Heart left ventricle (tissue), 16 donors: ENCODE data around the gene FNBP1. TPM values are rescaled to one million over a fixed set of nuclear protein-coding genes. Genes with fewer than 3 reads are reported as not detected.
"Not testable (repeated sequence)": the region's sequence is repeated elsewhere in the genome, so short reads cannot be mapped to it uniquely, and the experiment has no call there.

ENCODE experiments used
- ATAC-seq, 4 donors: fragments of 200-7000 bp; cut with Tn5 transposase; one replicate each; pipeline ENCODE4 v1.9.1; 2020 to 2022; ENCODE audit warnings: moderate library complexity in 4 of 4, mild to moderate bottlenecking in 3 of 4, moderate number of reproducible peaks in 1 of 4
- DNase-seq, 5 donors: peaks; one replicate each; pipeline ENCODE4 v3.0.0-alpha.2; 2020
- H3K27ac ChIP-seq, 12 donors: fragments of 200-600 bp; sonication (generic) in 4 of 12; one replicate each; pipeline versions ENCODE4 v1.5.0 to v1.8.0; 2016 to 2022; ENCODE audit warnings: mild to moderate bottlenecking in 2 of 12
- H3K27me3 ChIP-seq, 9 donors: fragments of 200-600 bp; sonication (generic) in 2 of 9; one replicate each; pipeline versions ENCODE4 v1.5.1 to v1.8.0; 2016 to 2022; ENCODE audit warnings: mild to moderate bottlenecking in 3 of 9
- H3K36me3 ChIP-seq, 9 donors: fragments of 200-600 bp; sonication (generic) in 2 of 9; one replicate each; pipeline versions ENCODE4 v1.5.0 to v1.8.0; 2018 to 2022; ENCODE audit warnings: mild to moderate bottlenecking in 2 of 9
- H3K4me1 ChIP-seq, 12 donors: fragments of 200-600 bp; sonication (generic) in 4 of 12; one replicate each; pipeline versions ENCODE4 v1.5.0 to v1.8.0; 2016 to 2022; ENCODE audit warnings: mild to moderate bottlenecking in 3 of 12
- H3K4me3 ChIP-seq, 12 donors: fragments of 200-600 bp; sonication (generic) in 4 of 12; one replicate each; pipeline versions ENCODE4 v1.5.0 to v1.8.0; 2017 to 2022; ENCODE audit warnings: mild to moderate bottlenecking in 9 of 12, moderate library complexity in 4 of 12
- H3K9me3 ChIP-seq, 12 donors: fragments of 200-600 bp; sonication (generic) in 4 of 12; one replicate each; pipeline versions ENCODE4 v1.5.0 to v1.8.0; 2016 to 2022; ENCODE audit warnings: mild to moderate bottlenecking in 1 of 12
- CTCF ChIP-seq, 12 donors: fragments of 200-600 bp; sonication (generic) in 4 of 12; IDR thresholded peaks; one replicate each; pipeline versions ENCODE4 v1.5.0 to v1.8.0; 2018 to 2022; ENCODE audit warnings: antibody characterized with exemption in 12 of 12, mild to moderate bottlenecking in 5 of 12
- POLR2A ChIP-seq, 2 donors: fragments of 450-650 bp; IDR thresholded peaks; one replicate each; pipeline ENCODE4 v1.6.1; 2017; ENCODE audit warnings: antibody characterized with exemption in 2 of 2, mild to moderate bottlenecking in 2 of 2, moderate library complexity in 2 of 2
- WGBS, 4 donors: extraction: QIAGEN DNeasy Blood & Tissue Kit in 2 of 4; methylation state at CpG; one replicate each; pipeline versions ENCODE4 v1.1.5 to v1.1.7; 2013 to 2018; 5-methylcytosine and 5-hydroxymethylcytosine counted together
- intact Hi-C, 10 donors: fragments of 100-400 bp; cut with DNase I; formaldehyde crosslinking; loops; one replicate each; pipeline versions ENCODE4 v1.11.1 to v1.14.2; 2022
- polyA plus RNA-seq, 2 donors: library from polyadenylated mRNA; stranded (reverse); fragments of 200-250 nt; gene quantifications; one replicate each; pipeline ENCODE4 v1.2.3, GENCODE V29; 2013
- total RNA-seq, 9 donors: library from RNA; depleted of rRNA in 2 of 9; stranded (reverse); fragments of >200 nt in 2 of 9; fragmentation: NEBNext Ultra II Directional in 3 of 9; extraction: Animal tissue kit (Norgen Biotek cat#: 25700) in 3 of 9; gene quantifications; one replicate each; pipeline versions ENCODE4 v1.1.0 to v1.2.4, GENCODE V29; 2016 to 2023
- donor health status: ischemic (EF 13 %, LVEDD 7.1; RV severe dilation, severe dysfunction).
- donor health status: healthy with polysubstance abuse.
- donor health status: DM: no; HTN: yes; CAD: no.
- donor health status: DM: no; HTN: no; CAD: no.
- donor health status: ischemic (EF 25% LVEDD 6.9; RV normal size, moderate dysfunction).
- donor health status: ischemic (EF 25% LVEDD 5.7; RV mildly dilated, moderate dysfunction).
- donor health status: healthy.
- donor health status: DM: yes; HTN: yes; CAD: no.
- donor health status: ischemic (EF 35%, LVEDD 5.7; RV mildly dilated, moderate dysfunction).
- donor health status: nonischemic (EF 11% LVEDD 7.7; RV severe dilation, severe dysfunction).
- donor health status: DM: yes; HTN: yes; CAD: no.
- donor health status: PGD.
- donor health status: ischemic (EF 29% LVEDD 5.4; RV normal size, mild dysfunction).
- donor health status: nonischemic (EF 23%, LVEDD 6.1; RV moderate dilation, normal function).

FNBP1 gene
- total and polyA plus RNA-seq, 11 donors, result 6.9 to 47.3 (median 24.1) TPM

GRCh38 chr9:130021123-130021522 lies 21.9 kb downstream of the FNBP1 start:
- Histone ChIP-seq H3K4me1 (peaks cover 0 to 64% (median 16%) of the 10 kb centered on the region in 12 donors), H3K27me3 (no peaks in the 10 kb centered on the region), H3K9me3 (peaks cover 0 to 3% (median 0%) of the 10 kb centered on the region in 12 donors), H3K27ac (peak overlapping the region in 2 of 12 donors; percentile 14 to 80), H3K36me3 (peaks cover 0 to 5% (median 0%) of the 10 kb centered on the region in 9 donors), H3K4me3 (no peak overlapping the region)
- intact Hi-C loops, result no loop called here
- 38 to 59% (median 53%) methylated on average over 2 of the region's 2 CpGs for WGBS, 4 donors
- no peak for TF ChIP-seq CTCF (IDR thresholded peaks at IDR 0.05)
- no peak for TF ChIP-seq POLR2A (IDR thresholded peaks at IDR 0.05)
- no peak for DNase-seq
- no peak for ATAC-seq

- Histone ChIP-seq H3K4me1 (peaks cover 0 to 59% (median 16%) of the 10 kb centered on the region in 12 donors), H3K36me3 (peaks cover 0 to 5% (median 0%) of the 10 kb centered on the region in 9 donors), H3K27me3 (no peaks in the 10 kb centered on the region), H3K4me3 (no peak overlapping the region), H3K9me3 (peaks cover 0 to 8% (median 0%) of the 10 kb centered on the region in 12 donors), H3K27ac (peak overlapping the region in 2 of 12 donors; percentile 14 to 80)
- DNase-seq (no peak), ATAC-seq (no peak)
- no peak for TF ChIP-seq CTCF (IDR thresholded peaks at IDR 0.05)
- TF ChIP-seq POLR2A (IDR thresholded peaks at IDR 0.05), result no peak
- intact Hi-C loops, result no loop called here
- WGBS, 4 donors, result 51 to 64% (median 60%) methylated on average over 7 of the region's 7 CpGs
Measured at GRCh38 chr9:130020618-130021017, 22.4 kb downstream of the FNBP1 start.

GRCh38 chr9:130018265-130018664 lies 24.7 kb downstream of the FNBP1 start:
- ATAC-seq (no peak), DNase-seq (no peak)
- Histone ChIP-seq H3K36me3 (peaks cover 0 to 5% (median 0%) of the 10 kb centered on the region in 9 donors), H3K9me3 (peaks cover 0 to 8% (median 0%) of the 10 kb centered on the region in 12 donors), H3K27ac (peak overlapping the region in 1 of 12 donors; percentile 59), H3K27me3 (no peaks in the 10 kb centered on the region), H3K4me3 (no peak overlapping the region), H3K4me1 (peaks cover 0 to 43% (median 15%) of the 10 kb centered on the region in 12 donors)
- TF ChIP-seq CTCF (IDR thresholded peaks at IDR 0.05), result no peak
- no peak for TF ChIP-seq POLR2A (IDR thresholded peaks at IDR 0.05)
- 95 to 99% (median 96%) methylated on average over 4 of the region's 4 CpGs for WGBS, 4 donors
- intact Hi-C loops, result no loop called here

- H3K27me3 ChIP-seq, ATAC-seq, H3K9me3 ChIP-seq, DNase-seq, H3K4me3 ChIP-seq, H3K36me3 ChIP-seq, intact Hi-C loops: not testable (repeated sequence)
- H3K27ac ChIP-seq, result peak overlapping the region in 1 of 12 donors; percentile 62
- 94 to 98% (median 97%) methylated on average over 8 of the region's 8 CpGs for WGBS, 4 donors
- H3K4me1 ChIP-seq, result peaks cover 0 to 38% (median 13%) of the 10 kb centered on the region in 12 donors
Measured at GRCh38 chr9:130017510-130017909, 25.5 kb downstream of the FNBP1 start.

GRCh38 chr9:130017076-130017475 lies 25.9 kb downstream of the FNBP1 start:
- ATAC-seq, result no peak
- intact Hi-C loops, result no loop called here
- Histone ChIP-seq H3K27me3 (no peaks in the 10 kb centered on the region), H3K27ac (peak overlapping the region in 1 of 12 donors; percentile 62), H3K36me3 (peaks cover 0 to 5% (median 0%) of the 10 kb centered on the region in 9 donors), H3K4me1 (peaks cover 0 to 38% (median 13%) of the 10 kb centered on the region in 12 donors), H3K9me3 (peaks cover 0 to 10% (median 0%) of the 10 kb centered on the region in 12 donors), H3K4me3 (no peak overlapping the region)
- DNase-seq, result no peak
- 56 to 64% (median 61%) methylated on average over 2 of the region's 2 CpGs for WGBS, 4 donors
- TF ChIP-seq POLR2A (IDR thresholded peaks at IDR 0.05) (no peak), CTCF (IDR thresholded peaks at IDR 0.05) (no peak)
